HG03108 (cell line): ENCODE data around the gene ETDC.
A peak's percentile ranks its signal among the peaks of the same experiment; 100 is the strongest.
"Not testable (repeated sequence)": the region's sequence is repeated elsewhere in the genome, so short reads cannot be mapped to it uniquely, and the experiment has no call there.

Experiments used
- ATAC-seq: cut with Tn5 transposase; IDR thresholded peaks from one replicate; pipeline ENCODE4 v1.9.1; 2021; ENCODE audit warnings: moderate library complexity; ENCODE audit not compliant: unreplicated experiment

ETDC gene

GRCh38 chrX:135309430-135309923, at the start of gene ETDC:
Gene ETDC, plus strand, starts transcription at chrX:135309480. Its CDS starts 0 bp downstream, at chrX:135309480.
- no peak for ATAC-seq

DNA sequence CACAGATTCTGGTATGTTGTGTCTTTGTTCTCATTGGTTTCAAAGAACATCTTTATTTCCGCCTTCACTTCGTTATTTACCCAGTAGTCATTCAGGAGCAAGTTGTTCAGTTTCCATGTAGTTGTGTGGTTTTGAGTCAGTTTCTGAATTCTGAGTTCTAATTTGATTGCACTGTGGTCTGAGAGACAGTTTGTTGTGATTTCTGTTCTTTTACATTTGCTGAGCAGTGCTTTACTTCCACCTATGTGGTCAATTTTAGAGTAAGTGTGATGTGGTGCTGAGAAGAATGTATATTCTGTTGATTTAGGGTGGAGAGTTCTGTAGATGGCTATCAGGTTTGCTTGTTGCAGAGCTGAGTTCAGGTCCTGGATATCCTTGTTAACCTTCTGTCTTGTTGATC, 48.3 kb upstream of the ETDC start:
- not testable (repeated sequence) for ATAC-seq

DNA sequence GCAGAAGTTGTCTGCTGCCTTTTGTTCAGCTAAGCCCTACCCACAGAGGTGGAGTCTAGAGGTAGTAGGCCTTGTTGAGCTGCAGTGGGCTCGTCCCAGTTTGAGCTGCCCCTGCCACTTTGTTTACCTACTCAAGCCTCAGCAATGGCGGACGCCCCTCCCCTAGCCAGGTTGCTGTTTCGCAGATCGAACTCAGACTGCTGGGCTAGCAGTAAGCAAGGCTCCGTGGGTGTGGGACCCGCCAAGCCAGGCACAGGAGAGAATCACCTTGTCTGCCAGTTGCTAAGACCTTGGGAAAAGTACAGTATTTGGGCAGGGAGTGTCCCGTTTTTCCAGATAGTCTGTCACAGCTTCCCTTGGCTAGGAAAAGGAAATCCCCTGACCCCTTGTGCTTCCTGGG, 45.9 kb upstream of the ETDC start:
- ATAC-seq = not testable (repeated sequence)

DNA sequence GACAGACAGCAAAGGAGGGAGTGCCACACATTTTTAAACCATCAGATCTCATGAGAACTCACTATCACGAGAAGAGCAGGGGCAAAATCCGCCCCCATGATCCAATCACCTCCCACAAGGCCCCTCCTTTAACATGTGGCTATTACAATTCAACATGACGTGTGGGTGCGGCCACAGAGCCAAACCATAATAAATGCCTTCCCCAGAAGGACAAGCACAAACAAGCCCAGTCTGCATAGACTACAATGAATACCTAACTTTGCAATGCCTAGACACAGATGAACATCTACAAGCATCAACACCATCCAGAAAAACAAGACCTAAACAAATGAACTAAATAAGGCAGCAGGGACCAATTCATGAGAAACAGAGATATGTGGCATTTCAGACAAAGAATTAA, 45.1 kb upstream of the ETDC start:
- no peak for ATAC-seq

DNA sequence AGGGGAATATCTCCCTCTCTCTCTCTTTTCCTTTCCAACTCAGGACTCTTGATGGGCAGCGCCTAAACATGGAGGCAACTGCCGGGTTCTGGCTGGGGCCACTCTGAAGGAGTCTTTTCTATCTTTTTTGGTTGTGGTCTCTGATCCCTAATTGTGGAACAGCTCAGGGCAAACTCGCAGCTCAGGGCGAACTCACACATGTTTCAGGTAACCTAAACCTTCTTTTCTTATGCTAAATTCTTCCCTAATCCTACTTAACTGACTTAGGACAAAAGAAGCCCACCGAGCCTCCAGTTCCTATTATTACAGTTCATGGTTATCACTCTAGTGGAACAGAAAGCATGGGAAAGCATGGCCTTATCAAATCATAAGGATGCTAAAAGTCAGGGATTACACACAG, 36.1 kb upstream of the ETDC start:
- no peak for ATAC-seq

DNA sequence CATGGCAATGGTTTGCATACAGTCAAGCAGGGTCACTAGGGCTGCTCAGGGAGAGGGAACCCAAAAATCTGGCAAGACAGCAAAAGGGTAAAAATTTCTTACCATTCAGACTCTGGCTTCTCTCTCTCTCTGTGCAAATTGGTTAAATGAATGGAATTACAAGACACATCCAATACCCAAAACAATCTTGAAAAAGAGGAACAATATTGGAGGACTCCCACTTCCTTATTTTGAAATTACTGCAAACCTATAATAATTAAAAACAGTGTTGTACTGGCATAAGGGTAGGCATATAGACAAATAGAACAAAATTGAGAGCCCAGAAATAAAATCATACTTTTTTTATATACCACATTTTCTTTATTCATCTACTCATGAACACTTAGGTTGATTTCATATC, 33.3 kb upstream of the ETDC start:
- no peak for ATAC-seq

GRCh38 chrX:135287266-135287823, 21.9 kb upstream of the ETDC start:
- ATAC-seq = no peak

DNA sequence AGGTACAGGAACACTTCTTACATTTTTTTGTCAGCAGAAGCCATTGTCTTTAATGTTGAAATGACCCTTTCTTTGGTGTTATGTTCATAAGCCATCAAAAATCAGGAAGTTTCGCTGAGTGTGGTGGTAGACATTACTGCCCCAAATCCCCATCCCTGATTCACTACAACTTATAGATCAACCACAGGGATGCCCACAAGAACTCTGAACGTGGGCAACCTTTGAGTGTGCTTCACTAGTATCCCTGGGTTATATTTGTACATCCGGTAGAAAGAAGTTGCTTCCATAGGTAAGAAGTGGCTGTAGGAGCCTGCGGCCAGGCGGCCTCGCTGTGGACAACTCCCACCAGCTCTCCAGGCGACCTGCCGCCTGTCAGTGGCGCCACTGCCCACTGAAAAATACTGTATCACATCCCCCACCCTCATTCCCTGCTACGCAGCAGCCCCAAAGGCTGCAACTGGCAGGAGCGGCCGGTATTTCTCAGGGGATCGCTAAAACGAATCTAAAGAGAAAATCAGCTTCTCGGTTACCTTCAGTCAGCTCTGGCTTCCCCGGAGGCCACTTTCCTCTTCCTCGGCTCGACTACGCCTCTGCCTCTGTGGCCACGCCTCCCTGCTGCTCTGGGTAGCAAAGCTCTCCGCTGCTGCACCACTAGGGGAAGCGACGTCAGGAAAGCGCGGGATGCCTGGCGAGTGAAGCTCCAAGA, 13.9 kb upstream of the ETDC start:
- peak; percentile 98 for ATAC-seq

DNA sequence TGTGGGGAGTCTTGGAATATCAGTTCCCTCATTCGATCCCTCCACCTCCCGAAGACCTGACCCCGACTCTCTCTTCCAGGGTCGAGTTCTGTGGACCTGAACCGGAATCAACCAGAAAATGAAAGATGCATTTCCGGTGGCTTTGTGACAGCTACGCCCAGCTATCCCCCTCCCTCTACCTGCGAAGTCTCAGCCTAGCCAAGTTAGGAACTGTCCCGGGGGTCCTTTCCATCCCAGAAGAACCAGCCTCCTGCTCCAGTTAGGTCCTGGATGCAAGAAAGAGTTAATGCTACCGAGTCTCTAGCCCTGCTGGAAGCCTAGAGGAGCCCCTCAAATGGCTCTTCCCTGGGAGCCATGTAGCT, 13.4 kb upstream of the ETDC start:
- ATAC-seq = peak; percentile 53

DNA sequence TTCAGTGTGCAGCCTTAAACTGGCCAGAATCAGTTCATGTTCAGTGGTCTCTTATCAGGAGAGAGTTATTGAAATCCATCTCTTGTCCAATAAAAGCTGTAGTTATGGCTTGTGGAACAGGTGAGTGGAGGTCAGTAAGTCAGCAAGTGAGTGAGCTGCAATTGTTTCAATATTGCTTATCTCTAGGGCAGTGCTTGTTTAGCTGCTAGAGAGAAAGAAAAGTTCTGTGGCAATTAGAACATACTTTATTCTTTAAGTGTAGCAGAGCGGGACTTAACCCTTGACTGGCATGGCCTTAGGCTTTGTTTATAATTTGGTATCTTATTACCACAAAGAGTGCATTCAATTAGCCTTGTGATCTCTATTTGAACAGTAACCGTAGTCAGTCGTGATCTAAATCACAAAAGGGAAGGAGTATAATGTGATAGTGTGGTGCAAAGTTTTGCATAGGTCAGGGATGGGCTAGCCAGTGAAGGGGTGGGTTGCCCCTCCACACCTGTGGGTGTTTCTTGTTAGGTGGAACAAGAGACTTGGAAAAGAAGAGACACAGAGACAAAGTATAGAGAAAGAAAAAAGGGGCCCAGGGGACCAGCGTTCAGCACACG, 6.9 kb upstream of the ETDC start:
- no peak for ATAC-seq

- no peak for ATAC-seq
Observed at GRCh38 chrX:135304741-135305140, 4.5 kb upstream of the ETDC start.

DNA sequence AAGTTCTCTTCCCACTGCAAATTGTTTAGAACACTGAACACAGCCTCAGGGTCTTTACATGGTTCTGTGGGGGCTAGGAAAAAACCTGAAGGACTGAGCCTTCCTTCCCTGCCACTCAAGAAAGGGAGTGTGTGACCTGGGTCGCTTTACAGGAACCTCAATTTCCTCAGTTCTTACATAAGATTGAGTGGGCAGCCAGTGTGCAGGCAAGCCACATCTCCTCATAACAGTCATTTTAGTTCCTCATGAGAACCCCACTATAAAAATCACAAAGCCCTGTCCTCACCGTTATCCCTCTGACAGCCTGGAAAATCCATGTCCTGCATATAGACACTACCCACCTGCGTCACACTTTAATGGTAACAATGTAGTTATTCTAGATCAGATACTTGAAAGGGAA, 2.1 kb upstream of the ETDC start:
- ATAC-seq = no peak

- ATAC-seq = no peak
Observed at GRCh38 chrX:135308345-135308855, 880 bp upstream of the ETDC start.

GRCh38 chrX:135315864-135316263, 6.6 kb downstream of the ETDC start:
- ATAC-seq = peak; percentile 58

DNA sequence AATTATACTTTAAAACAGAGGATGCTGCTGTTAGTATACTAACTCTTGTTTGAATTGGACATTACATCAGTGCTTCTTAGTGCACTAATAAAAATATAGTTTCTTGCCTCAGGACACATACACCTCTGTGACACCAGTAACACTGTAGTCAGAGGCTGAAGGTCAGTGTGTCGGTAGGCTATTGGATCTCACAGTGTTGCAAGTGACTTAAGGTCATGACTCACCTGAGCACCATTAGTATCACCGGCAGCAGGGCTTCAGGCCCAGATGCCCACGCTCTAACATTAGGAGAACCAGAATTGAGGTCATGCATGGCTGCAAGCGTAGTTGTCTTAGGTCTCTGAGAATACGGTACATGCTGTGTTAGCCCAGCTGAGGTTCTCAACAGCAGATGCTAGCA, 15.2 kb downstream of the ETDC start:
- no peak for ATAC-seq

- ATAC-seq = not testable (repeated sequence)
Observed at GRCh38 chrX:135325036-135325818, 15.9 kb downstream of the ETDC start.

DNA sequence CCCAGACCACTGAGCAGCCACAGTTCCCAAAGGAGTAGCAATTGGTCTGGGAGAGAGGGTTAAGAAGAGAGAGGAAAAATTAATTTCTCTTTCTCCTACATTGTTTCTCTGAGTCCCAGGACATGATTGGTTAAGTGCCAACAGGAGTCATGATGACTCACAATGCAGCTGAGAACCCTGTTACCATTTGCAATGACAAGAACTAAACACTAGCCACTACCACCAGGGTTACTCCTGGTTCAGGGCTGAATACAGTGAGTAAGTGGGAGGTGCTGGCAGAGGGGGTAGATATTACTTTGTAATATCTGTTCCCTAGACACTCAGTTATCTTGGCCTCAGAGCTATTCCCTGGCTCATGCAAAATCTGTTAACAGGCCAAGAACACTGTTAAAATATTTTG, 18.0 kb downstream of the ETDC start:
- ATAC-seq = no peak

DNA sequence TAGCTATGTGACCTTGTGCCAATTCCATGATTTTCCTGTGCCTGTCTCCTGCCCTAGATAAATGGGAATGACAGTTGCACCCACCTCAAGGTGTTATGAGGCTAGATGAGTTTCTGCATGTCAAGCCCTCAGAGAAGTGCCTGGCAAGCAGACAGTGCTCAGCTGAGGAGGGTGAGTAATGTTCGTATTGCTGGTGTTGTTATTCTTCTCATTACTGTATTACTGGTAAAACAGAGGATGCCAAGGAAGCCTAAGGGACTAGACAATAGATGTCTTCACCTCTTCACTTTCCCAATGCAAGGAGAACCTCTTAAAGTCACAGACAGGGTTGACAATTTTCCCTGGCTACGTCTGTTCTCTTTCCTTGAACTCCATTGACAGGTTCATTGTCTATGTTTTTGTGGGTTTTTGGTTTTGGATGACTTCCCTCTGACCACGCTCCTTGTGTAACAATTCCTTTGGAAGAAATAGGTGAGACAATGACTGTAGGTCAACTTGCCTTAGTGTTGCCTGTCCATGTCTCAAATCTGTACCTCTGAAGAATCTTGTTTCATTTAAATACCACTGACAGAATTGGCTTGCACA, 19.2 kb downstream of the ETDC start:
- ATAC-seq = no peak

- ATAC-seq = no peak
Observed at GRCh38 chrX:135330706-135331105, 21.4 kb downstream of the ETDC start.

- ATAC-seq = no peak
Observed at GRCh38 chrX:135331525-135331924, 22.2 kb downstream of the ETDC start.

DNA sequence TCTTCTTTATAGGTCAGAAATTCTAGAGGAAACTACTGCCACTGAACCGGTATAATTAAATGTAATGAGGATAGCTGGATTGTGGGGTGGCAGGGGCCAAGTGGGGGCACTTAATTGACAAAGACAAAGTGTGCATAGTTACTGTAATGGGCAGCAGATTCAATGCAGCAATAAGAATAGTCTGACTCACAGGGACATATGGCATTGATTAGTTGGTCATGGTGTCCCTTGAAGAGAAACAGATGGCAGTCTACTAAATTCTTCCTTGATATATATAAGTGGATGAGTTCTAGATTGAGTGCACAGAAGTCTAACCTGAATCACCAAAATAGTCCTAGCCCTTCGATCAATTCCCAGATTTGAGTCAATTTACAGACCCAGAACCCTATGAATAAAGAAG, 31.6 kb downstream of the ETDC start:
- no peak for ATAC-seq
